T-helper 1 cell treated with Interleukin-12 subunit alpha and Interleukin-12 subunit beta and Interleukin-4 antibody, amounts not matched to agents 30 μg/mL and 1 μg/mL, for 36 hours (primary cell): ENCODE data around the gene HASPIN.
A peak's percentile ranks its signal among the peaks of the same experiment; 100 is the strongest.
"Not testable (repeated sequence)": the region's sequence is repeated elsewhere in the genome, so short reads cannot be mapped to it uniquely, and the experiment has no call there.

Experiments used
- H3K27ac Mint-ChIP-seq: one replicate; pipeline ENCODE4 v1.8.0; 2021; ENCODE audit warnings: mild to moderate bottlenecking, mixed read lengths
- H3K27me3 Mint-ChIP-seq: one replicate; pipeline ENCODE4 v1.8.0; 2021; ENCODE audit warnings: low read depth, mixed read lengths
- H3K36me3 Mint-ChIP-seq: one replicate; pipeline ENCODE4 v1.8.0; 2021; ENCODE audit warnings: low read depth, mixed read lengths
- H3K4me1 Mint-ChIP-seq: one replicate; pipeline ENCODE4 v1.8.0; 2021; ENCODE audit warnings: low read depth, mixed read lengths
- H3K4me3 Mint-ChIP-seq: one replicate; pipeline ENCODE4 v1.8.0; 2021; ENCODE audit warnings: mild to moderate bottlenecking, moderate library complexity, mixed read lengths
- H3K9me3 Mint-ChIP-seq: one replicate; pipeline ENCODE4 v1.8.0; 2021; ENCODE audit warnings: mixed read lengths

The HASPIN gene

DNA sequence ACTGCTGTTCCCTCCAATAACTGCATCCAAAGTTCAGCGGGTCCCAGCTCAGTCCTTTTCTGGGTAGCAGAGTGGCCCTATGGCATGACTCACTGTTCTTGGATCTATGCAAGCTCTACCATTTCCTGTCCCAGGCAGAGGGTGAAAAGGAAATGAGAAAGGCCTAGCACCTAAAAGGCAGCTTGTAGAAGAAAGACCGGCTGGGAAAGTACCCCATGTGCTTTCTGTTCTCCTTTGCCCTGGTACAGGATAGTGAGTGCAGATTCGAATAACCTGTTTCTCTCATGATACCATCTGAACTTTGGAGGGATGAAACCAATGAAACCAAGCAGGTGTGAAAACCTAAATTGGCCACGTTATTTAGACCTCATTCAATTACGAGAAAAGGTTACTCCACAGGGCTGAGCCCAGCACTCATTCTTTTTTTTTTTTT, 12.7 kb upstream of the HASPIN start:
- peak overlapping the region; percentile 96 for H3K27ac Mint-ChIP-seq
- peaks cover 45% of the 10 kb centered on the region for H3K4me1 Mint-ChIP-seq
- H3K4me3 Mint-ChIP-seq, result peak overlapping the region; percentile 71
- H3K27me3 Mint-ChIP-seq, result no peaks in the 10 kb centered on the region
- peaks cover 55% of the 10 kb centered on the region for H3K36me3 Mint-ChIP-seq
- H3K9me3 Mint-ChIP-seq, result peaks cover 5% of the 10 kb centered on the region

DNA sequence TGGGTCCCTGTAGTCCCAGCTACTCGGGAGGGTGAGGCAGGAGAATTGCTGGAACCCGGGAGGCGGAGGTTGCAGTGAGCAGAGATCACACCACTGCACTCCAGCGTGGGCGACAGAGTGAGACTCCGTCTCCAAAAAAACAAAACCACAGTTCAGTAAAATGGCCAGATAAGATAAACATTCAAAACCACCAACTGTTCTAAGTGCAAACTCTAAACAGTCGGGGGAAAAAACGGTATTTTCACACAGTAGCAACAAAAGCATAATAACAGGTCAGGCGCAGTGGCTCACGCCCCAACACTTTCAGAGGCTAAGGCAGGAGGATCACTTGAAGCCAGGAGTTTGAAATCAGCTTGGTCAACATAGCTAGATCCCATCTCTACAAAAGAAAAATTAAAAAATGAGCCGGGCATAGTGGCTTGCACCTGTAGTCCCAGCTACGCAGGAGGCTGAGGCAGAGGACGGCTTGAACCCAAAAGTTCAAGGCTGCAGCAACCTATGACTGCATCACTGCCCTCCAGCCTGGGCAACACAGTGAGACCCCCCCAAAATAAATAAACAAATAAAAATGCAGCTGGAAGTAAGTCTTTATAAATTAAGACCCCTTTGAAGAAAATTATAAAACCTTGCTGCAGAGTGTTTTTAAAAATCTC, 10.8 kb upstream of the HASPIN start:
- Mint-ChIP-seq H3K4me1 (peaks cover 56% of the 10 kb centered on the region), H3K9me3 (peaks cover 5% of the 10 kb centered on the region), H3K4me3 (peak overlapping the region; percentile 66), H3K27ac (peak overlapping the region; percentile 94), H3K36me3 (peaks cover 68% of the 10 kb centered on the region), H3K27me3 (no peaks in the 10 kb centered on the region)

DNA sequence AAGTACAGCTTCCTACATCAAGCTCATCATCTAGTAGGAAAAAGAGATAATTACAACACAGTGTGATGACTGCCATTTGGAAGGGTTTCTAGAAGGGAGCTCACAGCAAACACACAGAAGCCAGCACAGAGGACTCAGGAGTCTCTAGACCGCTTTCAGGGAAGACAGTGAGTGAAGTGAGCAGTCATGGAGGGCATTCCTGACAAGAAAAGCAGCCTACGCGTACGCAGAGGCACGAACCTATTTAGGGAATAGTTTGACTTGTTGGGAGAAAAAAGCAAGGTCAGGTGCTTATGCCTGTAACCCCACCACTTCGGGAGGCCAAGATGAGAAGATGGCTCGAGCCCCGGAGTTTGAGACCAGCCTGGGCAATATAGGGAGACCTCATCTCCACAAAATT, 8.4 kb upstream of the HASPIN start:
- Mint-ChIP-seq H3K27ac (peak overlapping the region; percentile 89), H3K4me1 (peaks cover 59% of the 10 kb centered on the region), H3K36me3 (peaks cover 73% of the 10 kb centered on the region), H3K27me3 (no peaks in the 10 kb centered on the region), H3K4me3 (peak overlapping the region; percentile 47), H3K9me3 (peaks cover 5% of the 10 kb centered on the region)

DNA sequence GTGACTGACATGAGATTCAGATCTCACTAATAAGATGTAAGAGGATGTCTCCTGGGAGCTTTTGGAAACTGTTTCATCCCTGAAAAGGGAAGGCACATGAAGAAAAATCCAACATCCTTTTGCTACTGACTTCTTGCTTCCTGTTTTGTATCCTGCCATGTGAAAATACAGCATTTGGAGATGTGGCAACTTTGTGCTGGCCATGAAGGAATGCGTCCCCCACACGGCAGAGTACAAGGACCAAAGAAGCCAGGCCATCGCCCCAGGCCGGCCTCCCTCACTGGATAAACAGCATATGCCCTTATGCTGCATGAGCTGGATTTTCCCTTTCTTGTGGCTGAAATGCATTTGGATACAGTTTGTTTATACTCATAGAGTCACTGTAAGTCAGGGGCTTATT, 5.5 kb upstream of the HASPIN start:
- no peaks in the 10 kb centered on the region for H3K9me3 Mint-ChIP-seq
- peak overlapping the region; percentile 13 for H3K27ac Mint-ChIP-seq
- no peaks in the 10 kb centered on the region for H3K27me3 Mint-ChIP-seq
- H3K36me3 Mint-ChIP-seq, result peaks cover 75% of the 10 kb centered on the region
- H3K4me3 Mint-ChIP-seq, result peak overlapping the region; percentile 33
- H3K4me1 Mint-ChIP-seq, result peaks cover 55% of the 10 kb centered on the region

DNA sequence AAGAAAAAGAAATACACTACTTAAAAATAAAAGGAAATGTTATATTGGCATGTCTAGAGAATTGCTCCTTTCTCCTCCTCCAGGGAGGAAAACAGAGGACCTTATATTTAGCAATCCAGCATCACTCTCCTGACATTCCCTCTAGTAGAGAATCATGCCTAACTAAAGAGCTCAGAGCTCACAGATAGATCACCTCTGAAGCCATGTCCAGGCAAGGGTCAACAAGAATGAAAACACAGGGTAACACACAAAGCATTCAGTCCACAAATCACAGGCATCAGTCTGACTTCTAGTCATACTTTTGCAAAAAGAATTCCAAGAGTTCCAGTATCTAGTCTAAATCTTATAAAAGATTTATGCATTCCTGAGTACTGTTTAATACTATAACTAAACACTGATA, 4.4 kb upstream of the HASPIN start:
- Mint-ChIP-seq H3K27me3 (no peaks in the 10 kb centered on the region), H3K36me3 (peaks cover 74% of the 10 kb centered on the region), H3K9me3 (no peaks in the 10 kb centered on the region), H3K4me1 (peaks cover 53% of the 10 kb centered on the region), H3K4me3 (peak overlapping the region; percentile 2), H3K27ac (peak overlapping the region; percentile 47)

DNA sequence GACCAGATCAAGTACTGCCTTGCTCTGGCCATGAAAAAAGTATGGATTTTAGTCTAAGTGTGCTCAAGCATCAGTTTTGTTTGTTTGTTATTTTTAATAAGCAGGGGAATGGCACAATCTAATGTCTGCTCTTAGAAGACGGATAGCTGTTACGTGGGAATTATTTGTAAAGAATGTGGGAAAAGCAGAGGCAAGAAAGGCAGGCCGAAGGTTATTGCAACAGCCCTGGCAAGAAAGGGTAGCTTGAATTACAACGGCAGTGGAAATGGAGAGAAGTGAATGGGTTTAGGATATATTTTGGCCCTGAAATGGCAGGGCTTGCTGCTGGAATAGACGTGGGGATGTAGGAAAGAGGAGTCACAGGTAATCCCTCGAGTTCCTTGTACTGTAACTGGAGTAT, 987 bp upstream of the HASPIN start:
- Mint-ChIP-seq H3K27me3 (no peaks in the 10 kb centered on the region), H3K4me1 (peaks cover 58% of the 10 kb centered on the region), H3K4me3 (peak overlapping the region; percentile 92), H3K36me3 (peaks cover 61% of the 10 kb centered on the region), H3K27ac (peak overlapping the region; percentile 86), H3K9me3 (no peaks in the 10 kb centered on the region)

DNA sequence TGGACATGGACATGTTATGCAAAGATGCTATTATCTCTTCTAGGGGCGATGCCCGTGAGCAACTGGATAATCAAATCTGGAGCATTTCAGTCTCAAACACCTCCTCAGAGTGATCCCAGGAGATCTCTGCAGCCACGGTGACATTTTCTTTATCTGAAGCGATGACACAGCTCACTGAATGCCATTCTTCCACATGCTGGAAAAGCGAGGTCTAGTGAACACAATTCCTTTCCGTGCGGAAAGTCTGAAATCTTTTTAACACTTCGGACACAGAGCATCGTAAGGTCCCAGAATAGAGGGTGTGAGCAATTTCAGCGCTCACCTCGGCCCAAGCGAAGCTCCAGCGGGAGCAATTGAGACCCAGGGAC, 531 bp upstream of the HASPIN start:
- no peaks in the 10 kb centered on the region for H3K9me3 Mint-ChIP-seq
- no peaks in the 10 kb centered on the region for H3K27me3 Mint-ChIP-seq
- peaks cover 59% of the 10 kb centered on the region for H3K36me3 Mint-ChIP-seq
- peak overlapping the region; percentile 86 for H3K27ac Mint-ChIP-seq
- H3K4me3 Mint-ChIP-seq, result peak overlapping the region; percentile 92
- H3K4me1 Mint-ChIP-seq, result peaks cover 56% of the 10 kb centered on the region

DNA sequence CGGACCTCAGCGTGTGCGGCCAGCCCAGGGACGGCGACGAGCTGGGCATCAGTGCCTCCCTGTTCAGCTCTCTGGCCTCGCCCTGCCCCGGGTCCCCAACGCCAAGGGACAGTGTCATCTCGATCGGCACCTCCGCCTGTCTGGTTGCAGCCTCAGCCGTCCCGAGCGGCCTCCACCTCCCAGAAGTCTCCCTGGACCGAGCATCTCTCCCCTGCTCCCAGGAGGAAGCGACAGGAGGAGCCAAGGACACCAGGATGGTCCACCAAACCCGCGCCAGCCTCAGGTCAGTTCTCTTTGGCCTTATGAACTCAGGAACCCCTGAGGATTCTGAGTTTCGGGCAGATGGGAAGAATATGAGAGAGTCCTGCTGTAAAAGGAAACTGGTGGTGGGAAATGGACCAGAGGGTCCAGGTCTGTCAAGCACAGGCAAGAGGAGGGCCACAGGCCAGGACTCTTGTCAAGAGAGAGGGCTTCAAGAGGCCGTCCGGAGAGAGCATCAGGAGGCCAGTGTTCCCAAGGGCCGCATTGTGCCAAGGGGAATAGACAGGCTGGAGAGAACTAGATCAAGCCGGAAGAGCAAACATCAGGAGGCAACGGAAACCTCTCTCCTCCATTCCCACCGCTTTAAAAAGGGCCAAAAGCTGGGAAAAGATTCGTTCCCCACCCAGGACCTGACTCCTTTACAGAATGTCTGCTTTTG, 825 bp downstream of the HASPIN start:
- peaks cover 53% of the 10 kb centered on the region for H3K36me3 Mint-ChIP-seq
- peak overlapping the region; percentile 92 for H3K4me3 Mint-ChIP-seq
- peaks cover 51% of the 10 kb centered on the region for H3K4me1 Mint-ChIP-seq
- H3K9me3 Mint-ChIP-seq, result no peaks in the 10 kb centered on the region
- H3K27me3 Mint-ChIP-seq, result no peaks in the 10 kb centered on the region
- H3K27ac Mint-ChIP-seq, result peak overlapping the region; percentile 80

DNA sequence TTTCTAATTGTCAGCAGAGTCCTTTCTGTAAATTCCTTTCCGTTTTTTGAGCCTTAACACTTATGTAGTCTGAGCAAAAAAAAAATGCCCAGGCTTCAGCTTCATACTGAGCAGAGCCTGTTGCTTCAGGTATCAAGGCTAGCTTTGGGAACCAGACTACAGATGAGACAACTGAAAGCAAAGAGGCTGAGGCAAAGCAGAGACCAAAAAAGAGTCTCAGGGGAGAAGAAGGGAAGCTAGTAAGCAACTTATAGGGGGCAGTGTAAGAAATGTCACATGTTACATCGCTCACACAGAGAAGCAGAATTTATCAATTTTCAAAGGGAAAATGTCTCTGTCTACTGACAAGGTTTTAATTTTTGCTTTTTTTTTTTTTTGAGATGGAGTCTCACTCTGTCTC, 3.3 kb downstream of the HASPIN start:
- Mint-ChIP-seq H3K27me3 (no peaks in the 10 kb centered on the region), H3K4me1 (peaks cover 35% of the 10 kb centered on the region), H3K27ac (peak overlapping the region; percentile 76), H3K9me3 (no peaks in the 10 kb centered on the region), H3K36me3 (peaks cover 34% of the 10 kb centered on the region), H3K4me3 (peak overlapping the region; percentile 68)

DNA sequence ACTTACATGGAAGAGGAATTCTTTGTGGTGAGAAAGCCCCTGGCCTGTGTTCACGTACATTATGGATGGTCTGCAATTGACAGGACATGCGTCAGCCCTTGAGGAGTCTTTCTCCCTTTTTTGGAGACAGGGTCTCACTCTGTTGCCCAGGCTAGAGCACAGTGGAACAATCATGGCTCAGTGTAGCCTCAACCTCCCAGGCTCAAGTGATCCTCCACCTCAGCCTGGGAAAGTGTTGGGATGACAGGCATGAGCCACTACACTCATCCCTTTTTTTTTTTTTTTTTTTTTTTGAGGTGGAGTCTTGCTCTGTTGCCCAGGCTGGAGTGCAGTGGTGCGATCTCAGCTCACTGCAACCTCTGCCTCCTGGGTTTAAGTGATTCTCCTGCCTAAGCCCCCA, 4.4 kb downstream of the HASPIN start:
- H3K4me3 Mint-ChIP-seq, H3K27me3 Mint-ChIP-seq, H3K27ac Mint-ChIP-seq, H3K9me3 Mint-ChIP-seq: not testable (repeated sequence)
- peaks cover 28% of the 10 kb centered on the region for H3K36me3 Mint-ChIP-seq
- peaks cover 29% of the 10 kb centered on the region for H3K4me1 Mint-ChIP-seq

DNA sequence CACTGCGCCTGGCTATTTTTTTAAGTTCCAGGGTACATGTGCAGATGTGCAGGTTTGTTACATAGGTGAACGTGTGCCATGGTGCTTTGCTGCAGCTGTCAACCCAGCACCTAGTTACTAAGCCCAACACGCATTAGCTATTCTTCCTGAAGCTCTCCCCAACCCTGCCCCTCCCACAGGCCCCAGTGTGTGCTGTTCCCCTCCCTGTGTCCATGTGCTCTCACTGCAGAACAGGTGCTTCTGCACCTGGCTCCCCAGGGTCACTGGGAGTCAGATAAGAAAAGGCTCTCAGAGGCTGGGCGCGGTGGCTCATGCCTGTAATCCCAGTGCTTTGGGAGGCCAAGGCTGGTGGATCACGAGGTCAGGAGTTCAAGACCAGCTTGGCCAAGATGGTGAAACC, 6.2 kb downstream of the HASPIN start:
- Mint-ChIP-seq H3K27me3 (no peaks in the 10 kb centered on the region), H3K36me3 (peaks cover 23% of the 10 kb centered on the region), H3K27ac (no peak overlapping the region), H3K4me3 (no peak overlapping the region), H3K4me1 (peaks cover 28% of the 10 kb centered on the region), H3K9me3 (no peaks in the 10 kb centered on the region)

DNA sequence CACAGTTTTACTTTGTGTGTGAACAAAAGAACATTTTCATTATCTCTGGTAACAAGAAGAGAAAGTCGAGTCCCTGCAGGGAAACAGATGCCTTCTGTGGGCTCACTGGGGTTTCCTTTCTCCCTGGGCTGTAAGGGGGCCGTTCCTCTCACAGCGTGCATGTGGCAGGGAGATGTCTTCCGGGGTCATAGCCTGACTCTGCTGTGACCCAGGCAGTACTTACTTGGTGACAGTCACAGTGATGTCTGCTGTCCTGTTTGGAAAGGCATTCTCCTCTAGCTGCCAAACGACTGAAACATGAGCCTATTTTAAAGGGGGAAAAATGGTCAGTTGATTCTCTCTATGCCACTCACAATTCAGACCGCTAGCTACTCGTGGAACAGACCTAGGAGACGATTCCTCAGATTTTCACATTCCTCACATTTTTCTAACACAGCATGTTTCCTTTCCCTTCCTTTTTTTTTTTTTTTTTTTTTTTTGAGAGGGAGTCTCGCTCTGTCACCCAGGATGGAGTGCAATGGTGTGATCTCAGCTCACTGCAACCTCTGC, 7.3 kb downstream of the HASPIN start:
- Mint-ChIP-seq H3K4me1 (peaks cover 18% of the 10 kb centered on the region), H3K27me3 (no peaks in the 10 kb centered on the region), H3K36me3 (peaks cover 15% of the 10 kb centered on the region), H3K9me3 (no peaks in the 10 kb centered on the region), H3K4me3 (no peak overlapping the region), H3K27ac (no peak overlapping the region)

DNA sequence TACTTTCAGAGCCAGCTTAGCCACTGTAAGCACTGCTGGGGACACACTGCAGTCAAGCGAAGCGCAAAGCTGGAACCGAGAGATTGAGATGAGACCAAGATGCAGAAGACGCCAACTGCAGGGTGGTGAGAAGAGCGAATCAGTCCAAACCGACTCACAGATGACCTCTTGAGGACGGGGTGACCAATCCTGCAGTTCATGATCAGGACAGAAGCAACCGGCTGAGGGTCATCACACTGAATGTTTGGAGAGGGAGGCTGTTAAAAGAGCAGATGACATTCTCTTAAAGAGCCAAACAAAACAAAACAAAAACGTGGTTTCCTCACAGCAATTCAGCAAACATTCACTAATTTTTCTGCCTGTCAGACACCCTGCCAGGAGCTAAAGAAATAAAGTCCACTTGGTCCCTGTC, 8.5 kb downstream of the HASPIN start:
- Mint-ChIP-seq H3K9me3 (no peaks in the 10 kb centered on the region), H3K4me3 (no peak overlapping the region), H3K4me1 (peaks cover 12% of the 10 kb centered on the region), H3K27ac (no peak overlapping the region), H3K36me3 (peaks cover 8% of the 10 kb centered on the region), H3K27me3 (no peaks in the 10 kb centered on the region)

DNA sequence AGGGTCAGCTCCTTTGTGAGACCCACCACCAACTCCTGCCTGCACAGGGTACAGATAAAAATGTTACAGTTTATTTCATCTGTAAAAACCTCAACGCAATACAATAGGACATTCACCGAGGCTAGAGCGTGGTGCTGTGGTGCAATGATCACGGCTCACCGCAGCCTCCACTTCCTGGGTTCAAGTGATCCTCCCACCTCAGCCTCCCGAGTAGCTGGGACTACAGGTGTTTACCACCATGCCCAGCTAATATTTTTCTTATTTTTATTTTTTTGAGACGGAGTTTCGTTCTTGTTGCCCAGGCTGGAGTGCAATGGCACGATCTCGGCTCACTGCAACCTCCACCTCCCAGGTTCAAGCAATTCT, 11.2 kb downstream of the HASPIN start:
- H3K4me3 Mint-ChIP-seq, H3K27me3 Mint-ChIP-seq, H3K27ac Mint-ChIP-seq, H3K9me3 Mint-ChIP-seq, H3K36me3 Mint-ChIP-seq: not testable (repeated sequence)
- peaks cover 27% of the 10 kb centered on the region for H3K4me1 Mint-ChIP-seq

DNA sequence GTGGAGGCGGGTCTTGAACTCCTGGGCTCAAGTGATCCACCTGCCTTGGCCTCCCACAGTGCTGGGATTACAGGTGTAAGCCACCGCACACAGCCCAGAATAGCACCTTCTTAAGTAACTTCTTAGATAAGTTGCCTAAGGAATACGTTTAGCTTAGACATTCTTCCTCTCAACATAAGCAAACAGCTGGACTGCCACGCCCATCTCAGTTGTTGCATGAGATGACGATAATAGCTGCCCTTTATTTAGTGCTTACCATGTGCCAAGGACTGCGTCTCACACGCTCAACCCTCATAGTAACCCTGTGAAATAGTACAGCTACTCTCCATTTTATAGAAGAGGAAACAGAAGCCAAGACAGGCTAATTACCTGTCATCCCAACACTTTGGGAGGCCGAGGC, 11.8 kb downstream of the HASPIN start:
- no peak overlapping the region for H3K27ac Mint-ChIP-seq
- H3K27me3 Mint-ChIP-seq, result no peaks in the 10 kb centered on the region
- H3K9me3 Mint-ChIP-seq, result no peaks in the 10 kb centered on the region
- H3K36me3 Mint-ChIP-seq, result no peaks in the 10 kb centered on the region
- H3K4me3 Mint-ChIP-seq, result no peak overlapping the region
- H3K4me1 Mint-ChIP-seq, result peaks cover 30% of the 10 kb centered on the region
